Endothelial cell (in vitro differentiated cells): Measurements from ENCODE around the gene SLC7A8. TPM values are rescaled to one million over a fixed set of nuclear protein-coding genes. Genes with fewer than 3 reads are reported as not detected.

ENCODE experiments used
- DNase-seq: peaks from one replicate; pipeline ENCODE4 v3.0.0; 2021; ENCODE audit warnings: low spot score
- H3K27ac Mint-ChIP-seq: one replicate; pipeline ENCODE4 v1.8.0; 2021; ENCODE audit warnings: mixed read lengths, inconsistent platforms; ENCODE audit not compliant: unreplicated experiment
- H3K27me3 Mint-ChIP-seq: one replicate; pipeline ENCODE4 v1.8.0; 2021; ENCODE audit warnings: mild to moderate bottlenecking, moderate library complexity, mixed read lengths, inconsistent platforms; ENCODE audit not compliant: unreplicated experiment
- H3K36me3 Mint-ChIP-seq: one replicate; pipeline ENCODE4 v1.8.0; 2021; ENCODE audit warnings: mild to moderate bottlenecking, low read depth, mixed read lengths, inconsistent platforms; ENCODE audit not compliant: unreplicated experiment
- H3K4me1 Mint-ChIP-seq: one replicate; pipeline ENCODE4 v1.8.0; 2021; ENCODE audit warnings: mild to moderate bottlenecking, mixed read lengths, inconsistent platforms; ENCODE audit not compliant: unreplicated experiment
- H3K4me3 Mint-ChIP-seq: one replicate; pipeline ENCODE4 v1.8.0; 2021; ENCODE audit warnings: mild to moderate bottlenecking, mixed read lengths, inconsistent platforms; ENCODE audit not compliant: unreplicated experiment
- H3K9me3 Mint-ChIP-seq: one replicate; pipeline ENCODE4 v1.8.0; 2021; ENCODE audit warnings: mixed read lengths, inconsistent platforms; ENCODE audit not compliant: unreplicated experiment
- total RNA-seq: library from RNA; stranded (reverse); fragmentation: NEBNext Ultra II Directional; extraction: Animal tissue kit (Norgen Biotek cat#: 25700); gene quantifications from one replicate; pipeline ENCODE4 v1.2.1, GENCODE V29; 2021; ENCODE audit not compliant: unreplicated experiment
- TF ChIP-seq, protein P1 (sequence below): fragments of 200-600 bp; sonication (generic); IDR thresholded peaks from one replicate; pipeline ENCODE4 v1.5.0; 2021; ENCODE audit warnings: antibody characterized with exemption; ENCODE audit not compliant: unreplicated experiment

The SLC7A8 gene
- total RNA-seq, 1 donor from 2014 or later, result 24.3 TPM

DNA sequence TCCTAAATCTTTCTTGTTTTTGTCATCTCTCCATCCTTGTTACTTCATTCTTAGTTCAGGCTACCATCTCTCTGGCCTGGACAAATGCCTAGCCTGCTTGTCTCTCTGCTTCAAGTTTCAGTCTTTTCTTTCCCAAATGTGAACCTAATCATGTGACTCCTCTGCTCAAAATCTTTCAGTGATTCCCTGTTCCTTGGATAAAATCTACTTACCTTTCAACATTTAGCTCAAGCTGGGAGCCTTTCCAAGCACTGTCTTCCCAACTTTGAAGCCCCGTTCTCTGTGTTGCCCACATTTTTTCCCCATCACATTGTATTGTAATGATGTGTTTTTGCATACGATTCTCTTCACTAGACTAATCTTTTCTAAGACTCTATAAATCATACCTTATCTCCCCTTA, 24.7 kb downstream of the SLC7A8 start:
- Mint-ChIP-seq H3K36me3 (no peaks in the 10 kb centered on the region), H3K4me3 (no peak overlapping the region), H3K27me3 (peaks cover 6% of the 10 kb centered on the region), H3K9me3 (no peaks in the 10 kb centered on the region), H3K4me1 (peaks cover 56% of the 10 kb centered on the region), H3K27ac (no peak overlapping the region)
- TF ChIP-seq, protein P1, sequence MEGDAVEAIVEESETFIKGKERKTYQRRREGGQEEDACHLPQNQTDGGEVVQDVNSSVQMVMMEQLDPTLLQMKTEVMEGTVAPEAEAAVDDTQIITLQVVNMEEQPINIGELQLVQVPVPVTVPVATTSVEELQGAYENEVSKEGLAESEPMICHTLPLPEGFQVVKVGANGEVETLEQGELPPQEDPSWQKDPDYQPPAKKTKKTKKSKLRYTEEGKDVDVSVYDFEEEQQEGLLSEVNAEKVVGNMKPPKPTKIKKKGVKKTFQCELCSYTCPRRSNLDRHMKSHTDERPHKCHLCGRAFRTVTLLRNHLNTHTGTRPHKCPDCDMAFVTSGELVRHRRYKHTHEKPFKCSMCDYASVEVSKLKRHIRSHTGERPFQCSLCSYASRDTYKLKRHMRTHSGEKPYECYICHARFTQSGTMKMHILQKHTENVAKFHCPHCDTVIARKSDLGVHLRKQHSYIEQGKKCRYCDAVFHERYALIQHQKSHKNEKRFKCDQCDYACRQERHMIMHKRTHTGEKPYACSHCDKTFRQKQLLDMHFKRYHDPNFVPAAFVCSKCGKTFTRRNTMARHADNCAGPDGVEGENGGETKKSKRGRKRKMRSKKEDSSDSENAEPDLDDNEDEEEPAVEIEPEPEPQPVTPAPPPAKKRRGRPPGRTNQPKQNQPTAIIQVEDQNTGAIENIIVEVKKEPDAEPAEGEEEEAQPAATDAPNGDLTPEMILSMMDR, result no peak
- DNase-seq, result no peak

DNA sequence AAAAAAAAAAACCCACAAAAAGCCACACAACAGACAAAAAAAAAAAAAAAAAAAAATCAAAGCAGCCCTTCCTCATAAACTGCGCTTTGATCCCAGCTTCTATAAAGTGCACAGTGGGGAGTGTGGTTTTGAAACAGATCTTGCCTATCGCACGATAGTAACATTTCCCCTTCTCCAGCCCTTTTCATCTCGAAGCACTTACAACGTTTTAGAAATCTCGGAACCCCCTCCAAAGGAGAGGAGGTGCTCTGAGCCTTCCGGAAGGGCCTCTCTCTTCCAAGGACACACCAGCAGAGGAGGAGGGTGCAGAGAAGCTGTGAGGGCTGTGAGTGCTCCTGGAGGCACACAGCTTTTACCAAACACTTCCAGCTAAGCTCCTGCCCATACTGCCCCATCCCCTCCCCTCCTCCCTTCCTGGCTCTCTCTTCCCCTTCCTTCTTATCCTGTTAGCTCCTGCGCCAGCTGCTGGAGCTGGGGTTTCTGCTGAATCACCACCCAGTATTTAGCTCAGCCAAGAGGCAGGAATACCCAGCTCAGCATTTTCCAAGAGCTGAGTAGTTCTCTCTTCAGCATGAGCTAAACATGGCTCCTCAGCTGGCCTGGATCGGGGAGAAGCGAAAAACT, 28.4 kb downstream of the SLC7A8 start:
- H3K4me3 Mint-ChIP-seq, result no peak overlapping the region
- H3K27ac Mint-ChIP-seq, result peak overlapping the region; percentile 76
- no peaks in the 10 kb centered on the region for H3K36me3 Mint-ChIP-seq
- H3K9me3 Mint-ChIP-seq, result no peaks in the 10 kb centered on the region
- TF ChIP-seq, protein P1, result no peak
- H3K4me1 Mint-ChIP-seq, result peaks cover 33% of the 10 kb centered on the region
- peak; percentile 29 for DNase-seq
- H3K27me3 Mint-ChIP-seq, result peaks cover 6% of the 10 kb centered on the region

DNA sequence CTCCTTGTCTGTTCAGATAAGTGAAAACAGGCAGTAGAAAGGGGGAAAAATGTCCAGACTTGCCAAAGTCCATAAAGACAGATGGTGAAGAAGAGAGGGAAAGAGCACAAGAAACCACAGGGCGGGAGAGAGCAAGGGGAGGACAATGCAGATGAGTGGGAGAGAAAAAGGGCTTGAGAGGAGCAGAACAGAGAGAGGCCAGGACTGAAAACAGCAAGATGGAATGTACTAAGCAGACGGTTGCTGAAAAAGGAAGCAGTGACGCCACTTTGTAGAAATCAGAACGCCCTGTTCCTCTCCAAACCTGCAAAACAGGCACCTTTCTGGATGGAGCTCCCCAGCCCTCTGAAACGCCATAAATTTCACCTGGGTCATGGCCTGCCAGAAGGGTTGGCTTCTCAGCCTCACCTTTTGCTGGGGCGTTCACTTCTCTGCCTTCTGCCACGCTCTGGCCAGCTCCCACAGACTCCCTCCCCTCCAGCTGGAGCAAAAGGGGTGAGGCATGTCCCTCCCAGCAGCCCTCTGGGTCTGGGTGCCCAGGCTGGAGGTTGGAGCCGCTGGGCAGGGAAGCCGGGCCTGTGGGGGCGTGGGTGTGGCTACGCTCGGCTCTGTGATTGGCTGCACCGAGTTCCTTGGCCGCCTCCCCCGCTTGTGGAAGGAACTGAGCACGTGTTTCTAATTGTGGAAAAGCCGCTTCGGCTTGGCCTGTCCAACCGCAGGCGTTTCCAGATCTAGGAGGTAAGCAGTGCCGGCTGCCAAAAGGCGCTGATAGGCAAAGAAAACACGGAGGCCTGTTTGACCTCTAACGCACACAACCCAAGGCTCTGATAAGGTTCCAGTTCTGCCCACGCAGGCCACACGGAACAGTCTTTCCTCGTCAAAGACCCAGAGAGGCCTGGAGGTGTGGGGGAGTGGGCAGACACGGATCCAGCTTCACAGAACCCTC, 29.3 kb downstream of the SLC7A8 start:
- H3K36me3 Mint-ChIP-seq, result peaks cover 3% of the 10 kb centered on the region
- H3K27me3 Mint-ChIP-seq, result peaks cover 7% of the 10 kb centered on the region
- no peak for DNase-seq
- peaks cover 29% of the 10 kb centered on the region for H3K4me1 Mint-ChIP-seq
- H3K4me3 Mint-ChIP-seq, result no peak overlapping the region
- H3K27ac Mint-ChIP-seq, result peak overlapping the region; percentile 63
- TF ChIP-seq, protein P1, result no peak
- H3K9me3 Mint-ChIP-seq, result no peaks in the 10 kb centered on the region

DNA sequence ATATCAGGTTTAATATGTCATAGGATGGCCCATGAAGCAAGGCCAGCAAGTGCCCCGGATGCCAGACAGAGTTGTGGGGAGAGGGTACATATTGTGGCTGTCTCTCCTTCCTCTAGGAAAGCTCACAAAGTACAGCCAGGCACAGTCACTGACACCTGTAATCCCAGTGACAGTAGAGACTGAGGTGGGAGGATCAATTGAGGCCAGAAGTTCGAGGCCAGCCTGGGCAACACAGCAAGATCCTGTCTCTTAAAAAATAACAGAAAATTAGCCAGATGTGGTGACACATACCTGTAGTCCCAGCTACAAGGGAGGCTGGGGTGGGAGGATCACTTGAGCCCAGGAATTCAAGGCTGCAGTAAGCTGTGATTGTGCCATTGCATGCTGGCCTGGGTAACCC, 32.1 kb downstream of the SLC7A8 start:
- Mint-ChIP-seq H3K27ac (no peak overlapping the region), H3K4me3 (no peak overlapping the region), H3K9me3 (no peaks in the 10 kb centered on the region), H3K27me3 (peaks cover 12% of the 10 kb centered on the region), H3K36me3 (peaks cover 19% of the 10 kb centered on the region), H3K4me1 (peaks cover 32% of the 10 kb centered on the region)
- DNase-seq, result no peak
- TF ChIP-seq, protein P1, result no peak

DNA sequence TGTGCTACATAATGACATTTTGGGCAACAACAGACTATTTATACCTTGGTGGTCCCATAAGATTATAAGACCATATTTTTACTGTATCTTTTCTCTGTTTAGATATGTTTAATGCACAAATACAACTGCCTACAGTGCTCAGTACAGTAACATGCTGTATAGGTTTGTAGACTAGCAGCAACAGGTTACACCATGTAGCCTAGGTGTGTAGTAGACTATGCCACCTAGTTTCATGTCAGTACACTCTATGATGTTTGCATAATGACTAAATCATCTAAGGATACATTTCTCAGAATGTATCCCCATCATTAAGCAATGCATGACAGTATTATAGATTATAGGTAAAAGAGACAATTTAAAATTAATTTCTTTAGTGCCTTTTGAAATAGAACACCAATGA, 33.7 kb downstream of the SLC7A8 start:
- Mint-ChIP-seq H3K27me3 (peaks cover 12% of the 10 kb centered on the region), H3K36me3 (peaks cover 19% of the 10 kb centered on the region), H3K27ac (peak overlapping the region; percentile 91), H3K9me3 (no peaks in the 10 kb centered on the region), H3K4me1 (peaks cover 27% of the 10 kb centered on the region), H3K4me3 (no peak overlapping the region)
- no peak for DNase-seq
- TF ChIP-seq, protein P1, result no peak
